ENCODE measurements around the gene COMMD7.
A peak's percentile ranks its signal among the peaks of the same experiment; 100 is the strongest.
"Not testable (repeated sequence)": the region's sequence is repeated elsewhere in the genome, so short reads cannot be mapped to it uniquely, and the experiment has no call there.

COMMD7 gene

DNA sequence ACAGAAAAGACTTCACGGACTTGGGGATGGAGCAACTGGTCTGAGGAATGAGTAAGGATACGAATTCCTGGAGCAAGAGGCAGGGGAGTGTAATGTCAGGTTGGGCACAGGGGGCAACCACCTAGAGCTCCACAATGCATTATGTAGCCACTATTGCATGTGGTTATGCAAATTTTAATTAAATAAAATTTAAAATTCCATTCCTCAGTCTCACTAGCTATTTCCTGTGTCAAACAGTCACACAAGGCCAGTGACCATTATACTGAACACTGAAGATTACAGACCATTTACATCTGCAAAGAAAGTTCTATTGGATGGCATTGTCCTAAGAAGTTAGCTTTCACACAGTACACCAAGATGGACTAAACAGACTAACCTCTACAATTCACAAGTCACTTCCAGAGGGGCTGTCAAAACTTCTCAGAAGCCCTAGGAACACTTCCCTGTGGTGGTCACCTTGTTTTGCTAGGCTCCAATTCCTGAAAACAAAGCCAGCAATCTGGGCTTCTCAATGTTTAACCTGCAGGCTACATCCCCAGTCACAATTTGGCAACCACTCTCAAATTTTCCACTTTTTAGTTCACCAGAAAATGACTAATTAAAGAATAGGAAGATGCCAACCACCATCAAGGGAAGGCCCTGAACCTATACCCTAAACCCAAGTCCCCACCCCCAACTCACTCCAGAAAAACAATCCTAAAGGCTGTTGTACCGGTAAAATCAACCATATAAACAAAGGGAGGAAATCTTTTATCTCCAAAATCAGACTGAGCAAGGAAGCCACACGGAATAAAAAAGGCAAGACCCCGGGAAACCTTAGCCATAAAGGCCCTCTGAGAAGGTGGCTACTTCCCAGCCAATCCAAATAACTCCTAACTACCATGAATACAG lies 35.3 kb downstream of the COMMD7 start:
- Histone ChIP-seq H3K27ac (ENCODE audit: insufficient read depth in 1 of 2, low read depth in 1 of 2, low read length in 2 of 2, poor library complexity in 1 of 2, severe bottlenecking in 2 of 2) (peak overlapping the region in 1 of 2 experiments; percentile 65), H3K27me3 (replicated peaks in 2 of 5; ENCODE audit: control insufficient read depth in 4 of 5, insufficient read depth in 5 of 5, low read length in 4 of 5) (no peaks in the 10 kb centered on the region), H3K4me1 (ENCODE audit: control extremely low read depth in 1 of 4, control insufficient read depth in 4 of 4, insufficient read depth in 4 of 4, low read length in 3 of 4) (peaks cover 3 to 38% (median 24%) of the 10 kb centered on the region in 4 experiments), H3K4me3 (ENCODE audit: control insufficient read depth in 1 of 7, extremely low read depth in 1 of 7, insufficient read depth in 4 of 7, low read depth in 2 of 7, low read length in 6 of 7) (no peak overlapping the region), H3K36me3 (ENCODE audit: control insufficient read depth in 4 of 4, insufficient read depth in 4 of 4, low read length in 3 of 4) (peaks cover 17 to 40% (median 27%) of the 10 kb centered on the region in 4 experiments), H3K9me3 (ENCODE audit: control extremely low read depth in 1 of 5, control insufficient read depth in 4 of 5, insufficient read depth in 2 of 5, low read depth in 1 of 5, low read length in 4 of 5) (no peaks in the 10 kb centered on the region)
- WGBS (ENCODE audit: insufficient coverage): 61% methylated on average over 3 of the region's 5 CpGs
- no peak for DNase-seq
- POLR2A ChIA-PET: interaction anchor here (0.6 to 0.7 kb wide), 2 partner anchors 16 to 168 kb away, joined by 3 read pairs; no protein-coding TSS in a partner anchor
- CTCF ChIA-PET: interaction anchor here (1.5 to 5.4 kb wide), 2 partner anchors 28 to 34 kb away, joined by 4 to 28 read pairs; partner anchors contain the start of gene C20orf203

DNA sequence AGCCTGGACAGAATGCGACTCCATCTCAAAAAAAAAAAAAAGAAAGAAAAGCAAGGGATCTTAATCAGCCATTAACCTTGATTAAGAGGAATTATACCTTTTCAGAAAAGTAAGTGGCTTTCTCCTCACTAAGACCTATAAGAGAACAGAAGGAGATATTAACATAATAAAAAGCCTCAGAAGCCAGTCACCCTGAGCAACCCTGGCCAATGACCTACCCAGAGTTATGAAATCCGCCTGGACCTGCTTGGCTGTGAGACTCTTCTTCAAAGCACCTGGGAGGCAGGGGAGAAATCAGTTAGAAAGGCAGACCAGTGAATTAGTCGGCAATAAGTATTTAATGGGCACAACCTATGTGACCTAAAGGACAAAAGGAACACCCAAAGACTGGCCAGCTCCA lies 36.8 kb downstream of the COMMD7 start:
- H3K9me3 ChIP-seq (ENCODE audit: control extremely low read depth in 1 of 5, control insufficient read depth in 4 of 5, insufficient read depth in 2 of 5, low read depth in 1 of 5, low read length in 4 of 5): no peaks in the 10 kb centered on the region
- H3K27ac ChIP-seq (ENCODE audit: insufficient read depth in 1 of 2, low read depth in 1 of 2, low read length in 2 of 2, poor library complexity in 1 of 2, severe bottlenecking in 2 of 2): no peak overlapping the region
- WGBS (ENCODE audit: insufficient coverage): 100% methylated on average over 2 of the region's 3 CpGs
- no peak for DNase-seq
- H3K4me1 ChIP-seq (ENCODE audit: control extremely low read depth in 1 of 4, control insufficient read depth in 4 of 4, insufficient read depth in 4 of 4, low read length in 3 of 4): peaks cover 2 to 29% (median 19%) of the 10 kb centered on the region in 4 experiments
- H3K4me3 ChIP-seq (ENCODE audit: control insufficient read depth in 1 of 7, extremely low read depth in 1 of 7, insufficient read depth in 4 of 7, low read depth in 2 of 7, low read length in 6 of 7): no peak overlapping the region
- POLR2A ChIA-PET: no interaction called here
- CTCF ChIA-PET: interaction anchor here (1.0 to 5.4 kb wide), 4 partner anchors 25 to 33 kb away, joined by 3 to 28 read pairs (median 4); partner anchors contain the start of gene C20orf203
- no peaks in the 10 kb centered on the region for H3K27me3 ChIP-seq (replicated peaks in 2 of 5; ENCODE audit: control insufficient read depth in 4 of 5, insufficient read depth in 5 of 5, low read length in 4 of 5)
- H3K36me3 ChIP-seq (ENCODE audit: control insufficient read depth in 4 of 4, insufficient read depth in 4 of 4, low read length in 3 of 4): peaks cover 23 to 49% (median 37%) of the 10 kb centered on the region in 4 experiments

DNA sequence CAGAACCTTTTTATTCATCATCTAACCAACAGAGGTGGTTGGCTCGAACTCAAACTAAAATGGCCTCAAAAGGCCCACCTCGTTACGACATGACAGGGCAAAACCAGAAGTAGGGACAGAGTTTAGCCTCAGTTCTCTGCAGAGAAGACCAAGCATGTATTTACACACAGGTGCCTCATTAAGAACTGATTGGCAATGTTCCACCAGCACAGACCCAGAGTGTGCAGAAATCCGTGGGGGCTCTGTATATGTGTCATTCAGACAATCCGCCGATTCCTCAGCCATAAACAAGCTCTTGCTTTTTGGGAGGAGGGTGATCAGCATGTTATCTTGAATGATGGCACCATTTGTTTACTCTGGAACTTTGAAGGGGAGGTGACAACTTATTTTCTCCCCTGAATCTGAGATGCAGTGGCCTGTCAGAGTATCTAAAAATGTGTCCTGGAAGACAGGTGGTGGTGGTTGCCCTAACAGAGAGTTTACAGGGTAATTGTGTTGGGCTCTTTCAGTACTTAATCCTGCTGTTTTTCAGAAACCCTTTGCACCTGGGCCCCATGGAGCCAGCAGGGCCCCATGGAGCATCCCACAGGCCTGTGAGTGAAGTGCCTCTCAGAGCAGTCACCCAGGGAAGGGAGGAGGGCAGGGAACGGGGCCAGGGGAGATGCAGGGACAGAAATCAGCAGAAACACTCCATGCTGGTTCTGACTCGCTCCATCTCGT lies 40.4 kb downstream of the COMMD7 start:
- WGBS (ENCODE audit: insufficient coverage): 97% methylated on average over 7 of the region's 9 CpGs
- Histone ChIP-seq H3K4me1 (ENCODE audit: control extremely low read depth in 1 of 4, control insufficient read depth in 4 of 4, insufficient read depth in 4 of 4, low read length in 3 of 4) (peaks cover 0 to 4% (median 3%) of the 10 kb centered on the region in 4 experiments), H3K36me3 (ENCODE audit: control insufficient read depth in 4 of 4, insufficient read depth in 4 of 4, low read length in 3 of 4) (peaks cover 24 to 58% (median 48%) of the 10 kb centered on the region in 4 experiments), H3K9me3 (ENCODE audit: control extremely low read depth in 1 of 5, control insufficient read depth in 4 of 5, insufficient read depth in 2 of 5, low read depth in 1 of 5, low read length in 4 of 5) (no peaks in the 10 kb centered on the region), H3K27me3 (replicated peaks in 2 of 5; ENCODE audit: control insufficient read depth in 4 of 5, insufficient read depth in 5 of 5, low read length in 4 of 5) (no peaks in the 10 kb centered on the region), H3K4me3 (ENCODE audit: control insufficient read depth in 1 of 7, extremely low read depth in 1 of 7, insufficient read depth in 4 of 7, low read depth in 2 of 7, low read length in 6 of 7) (no peak overlapping the region), H3K27ac (ENCODE audit: insufficient read depth in 1 of 2, low read depth in 1 of 2, low read length in 2 of 2, poor library complexity in 1 of 2, severe bottlenecking in 2 of 2) (no peak overlapping the region)
- ChIA-PET CTCF (interaction anchor here (1.1 to 1.3 kb wide), 2 partner anchors 25 to 75 kb away, joined by 3 to 4 read pairs; no protein-coding TSS in a partner anchor), POLR2A (no interaction called here)
- no peak for DNase-seq

DNA sequence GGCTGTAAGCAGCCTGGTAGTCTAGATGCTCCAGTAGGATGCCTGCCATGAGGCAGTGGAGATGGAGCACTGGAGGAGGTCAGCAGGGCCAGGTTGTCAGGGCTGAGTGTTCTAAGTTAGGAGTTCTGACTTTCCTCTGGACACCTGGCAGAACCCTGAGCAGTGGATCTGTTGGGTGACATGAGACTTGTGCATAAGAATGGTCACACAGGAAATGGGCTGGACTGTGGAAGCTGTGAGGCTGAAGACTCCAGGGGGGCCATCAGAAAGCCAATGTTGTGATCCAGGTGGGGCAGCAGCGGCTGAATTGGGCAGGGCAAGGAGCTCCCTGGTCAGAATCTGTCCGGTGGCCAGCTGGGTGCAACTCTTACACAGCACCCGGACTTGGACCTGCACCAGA lies 45.7 kb downstream of the COMMD7 start:
- Histone ChIP-seq H3K9me3 (ENCODE audit: control extremely low read depth in 1 of 5, control insufficient read depth in 4 of 5, insufficient read depth in 2 of 5, low read depth in 1 of 5, low read length in 4 of 5) (no peaks in the 10 kb centered on the region), H3K27me3 (replicated peaks in 2 of 5; ENCODE audit: control insufficient read depth in 4 of 5, insufficient read depth in 5 of 5, low read length in 4 of 5) (no peaks in the 10 kb centered on the region), H3K4me3 (ENCODE audit: control insufficient read depth in 1 of 7, extremely low read depth in 1 of 7, insufficient read depth in 4 of 7, low read depth in 2 of 7, low read length in 6 of 7) (no peak overlapping the region), H3K4me1 (ENCODE audit: control extremely low read depth in 1 of 4, control insufficient read depth in 4 of 4, insufficient read depth in 4 of 4, low read length in 3 of 4) (peaks cover 0 to 6% (median 0%) of the 10 kb centered on the region in 4 experiments), H3K36me3 (ENCODE audit: control insufficient read depth in 4 of 4, insufficient read depth in 4 of 4, low read length in 3 of 4) (peaks cover 6 to 29% (median 25%) of the 10 kb centered on the region in 4 experiments), H3K27ac (ENCODE audit: insufficient read depth in 1 of 2, low read depth in 1 of 2, low read length in 2 of 2, poor library complexity in 1 of 2, severe bottlenecking in 2 of 2) (no peak overlapping the region)
- 97% methylated on average over 3 of the region's 3 CpGs for WGBS (ENCODE audit: insufficient coverage)
- no peak for DNase-seq
- CTCF ChIA-PET: interaction anchor here (0.6 to 2.0 kb wide), 3 partner anchors 12 to 82 kb away, joined by 3 to 5 read pairs (median 4); no protein-coding TSS in a partner anchor
- POLR2A ChIA-PET: interaction anchor here (0.9 to 1.0 kb wide), 2 partner anchors 13 to 16 kb away, joined by 3 to 5 read pairs; no protein-coding TSS in a partner anchor

DNA sequence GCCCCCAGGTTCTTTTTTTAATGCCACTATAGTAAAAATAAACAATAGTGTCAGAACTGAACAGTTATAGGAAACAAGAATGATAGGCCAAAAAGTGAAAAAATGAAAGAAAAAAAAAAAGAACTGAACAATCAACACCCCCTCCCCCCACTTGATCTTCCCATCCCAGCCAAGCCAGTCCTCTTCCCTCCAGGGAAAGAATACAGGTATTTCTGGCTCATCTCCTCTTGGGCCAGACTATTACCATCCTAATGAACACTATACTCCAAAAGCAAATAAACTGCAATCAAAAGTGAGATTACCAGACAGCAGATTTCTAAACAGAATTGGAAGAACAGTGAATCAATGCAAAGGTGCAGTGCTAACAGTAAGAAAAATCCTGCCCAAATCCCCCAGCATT lies 48.2 kb downstream of the COMMD7 start:
- POLR2A ChIA-PET: no interaction called here
- Histone ChIP-seq H3K9me3 (ENCODE audit: control extremely low read depth in 1 of 5, control insufficient read depth in 4 of 5, insufficient read depth in 2 of 5, low read depth in 1 of 5, low read length in 4 of 5) (no peaks in the 10 kb centered on the region), H3K36me3 (ENCODE audit: control insufficient read depth in 4 of 4, insufficient read depth in 4 of 4, low read length in 3 of 4) (peaks cover 4 to 24% (median 16%) of the 10 kb centered on the region in 4 experiments), H3K4me3 (ENCODE audit: control insufficient read depth in 1 of 7, extremely low read depth in 1 of 7, insufficient read depth in 4 of 7, low read depth in 2 of 7, low read length in 6 of 7) (no peak overlapping the region), H3K27me3 (replicated peaks in 2 of 5; ENCODE audit: control insufficient read depth in 4 of 5, insufficient read depth in 5 of 5, low read length in 4 of 5) (no peaks in the 10 kb centered on the region), H3K4me1 (ENCODE audit: control extremely low read depth in 1 of 4, control insufficient read depth in 4 of 4, insufficient read depth in 4 of 4, low read length in 3 of 4) (peaks cover 0 to 6% (median 0%) of the 10 kb centered on the region in 4 experiments), H3K27ac (ENCODE audit: insufficient read depth in 1 of 2, low read depth in 1 of 2, low read length in 2 of 2, poor library complexity in 1 of 2, severe bottlenecking in 2 of 2) (no peak overlapping the region)
- CTCF ChIA-PET: no interaction called here
- DNase-seq: no peak

DNA sequence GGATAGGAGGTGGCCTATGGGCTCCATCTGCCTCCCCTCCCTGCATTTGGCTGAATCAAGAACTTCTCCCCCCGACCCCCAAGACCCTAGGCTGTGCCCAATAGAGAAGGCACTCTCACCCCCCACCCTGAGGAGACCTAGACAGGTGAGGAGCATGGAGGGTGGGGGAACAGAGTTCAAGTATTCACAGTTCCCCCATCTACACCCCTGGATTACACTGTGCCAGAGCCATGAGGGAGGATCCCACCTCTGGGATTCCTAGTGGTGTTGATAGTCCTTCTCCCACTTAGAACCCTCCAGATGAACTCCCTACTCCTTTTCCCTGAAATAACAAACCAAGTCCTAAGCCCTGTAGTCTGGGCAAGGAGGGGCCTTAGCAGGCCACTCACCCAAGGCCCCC lies 54.3 kb downstream of the COMMD7 start:
- WGBS (ENCODE audit: insufficient coverage): no CpG with 5 or more reads among the region's 1 CpG
- H3K4me3 ChIP-seq (ENCODE audit: control insufficient read depth in 1 of 7, extremely low read depth in 1 of 7, insufficient read depth in 4 of 7, low read depth in 2 of 7, low read length in 6 of 7); H3K27me3 ChIP-seq (replicated peaks in 2 of 5; ENCODE audit: control insufficient read depth in 4 of 5, insufficient read depth in 5 of 5, low read length in 4 of 5); POLR2A ChIA-PET; DNase-seq; CTCF ChIA-PET; H3K36me3 ChIP-seq (ENCODE audit: control insufficient read depth in 4 of 4, insufficient read depth in 4 of 4, low read length in 3 of 4); H3K9me3 ChIP-seq (ENCODE audit: control extremely low read depth in 1 of 5, control insufficient read depth in 4 of 5, insufficient read depth in 2 of 5, low read depth in 1 of 5, low read length in 4 of 5); H3K27ac ChIP-seq (ENCODE audit: insufficient read depth in 1 of 2, low read depth in 1 of 2, low read length in 2 of 2, poor library complexity in 1 of 2, severe bottlenecking in 2 of 2): not testable (repeated sequence)
- H3K4me1 ChIP-seq (ENCODE audit: control extremely low read depth in 1 of 4, control insufficient read depth in 4 of 4, insufficient read depth in 4 of 4, low read length in 3 of 4): peaks cover 5 to 39% (median 28%) of the 10 kb centered on the region in 4 experiments

Data from common myeloid progenitor, CD34-positive (primary cell).